Stimulated activated CD8-positive, alpha-beta memory T cell treated with anti-CD3 and anti-CD28 coated beads, Interleukin-12 subunit alpha, Interleukin-12 subunit beta, amount 100 ng/mL, for 1 hour (primary cell): ENCODE measurements around the gene WDR83.
"Not testable (repeated sequence)": the region's sequence is repeated elsewhere in the genome, so short reads cannot be mapped to it uniquely, and the experiment has no call there.

Experiments used
- DNase-seq: peaks from one replicate; pipeline ENCODE4 v3.0.0-alpha.2; 2020; ENCODE audit warnings: low read depth

Gene WDR83

DNA sequence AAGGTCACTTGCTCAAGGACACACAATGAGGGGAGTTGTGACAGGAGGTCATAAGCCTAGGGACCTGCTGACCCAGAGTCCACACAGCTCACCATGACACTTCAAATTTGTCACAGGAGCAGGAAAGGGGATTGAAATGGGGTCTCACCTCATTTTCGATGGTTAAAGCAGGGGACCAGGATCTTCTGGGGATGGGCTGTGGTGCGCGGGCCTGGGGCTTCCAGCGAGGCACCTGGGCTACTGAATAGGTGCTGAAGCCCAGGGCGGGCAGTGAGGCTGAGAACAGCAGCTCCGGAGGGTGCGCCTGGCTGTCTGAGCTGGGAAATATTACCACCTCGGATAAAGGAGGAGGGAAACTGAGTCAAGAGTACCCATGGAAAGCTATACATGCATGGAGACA lies 11.1 kb upstream of the WDR83 start:
- no peak for DNase-seq

DNA sequence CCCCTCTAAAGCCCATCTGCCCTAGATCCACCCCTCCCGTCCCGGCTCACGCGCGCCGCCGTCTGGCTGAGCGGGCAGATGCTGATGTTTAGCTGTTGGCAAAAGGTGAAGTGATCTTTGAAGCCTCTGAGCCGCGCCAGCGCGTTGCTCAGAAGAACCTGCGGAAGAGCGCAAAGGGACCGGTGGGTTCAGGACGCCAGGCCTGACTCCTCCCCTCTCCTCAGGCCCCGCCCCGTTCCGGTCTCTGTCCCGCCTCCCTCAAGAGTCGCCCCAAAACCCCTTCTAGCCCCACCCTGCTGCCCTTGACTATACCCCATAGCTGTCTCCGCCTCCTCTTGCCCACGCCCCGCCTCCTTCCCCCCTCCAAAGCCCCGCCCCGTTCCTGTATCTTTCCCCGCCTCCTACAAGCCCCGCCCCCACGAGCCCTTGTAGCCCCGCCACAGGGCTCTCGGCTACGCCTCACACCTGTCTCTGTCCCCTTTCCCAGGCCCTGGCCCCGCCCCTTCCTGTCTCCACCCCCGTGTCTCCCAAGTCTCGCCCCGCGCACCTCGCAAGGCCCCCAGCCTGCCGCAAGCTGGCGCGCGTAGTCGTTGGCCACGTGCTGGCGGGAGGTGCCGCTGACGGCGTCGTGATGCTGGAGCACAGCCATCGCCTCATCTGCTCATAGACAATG lies 9.6 kb upstream of the WDR83 start:
- no peak for DNase-seq

DNA sequence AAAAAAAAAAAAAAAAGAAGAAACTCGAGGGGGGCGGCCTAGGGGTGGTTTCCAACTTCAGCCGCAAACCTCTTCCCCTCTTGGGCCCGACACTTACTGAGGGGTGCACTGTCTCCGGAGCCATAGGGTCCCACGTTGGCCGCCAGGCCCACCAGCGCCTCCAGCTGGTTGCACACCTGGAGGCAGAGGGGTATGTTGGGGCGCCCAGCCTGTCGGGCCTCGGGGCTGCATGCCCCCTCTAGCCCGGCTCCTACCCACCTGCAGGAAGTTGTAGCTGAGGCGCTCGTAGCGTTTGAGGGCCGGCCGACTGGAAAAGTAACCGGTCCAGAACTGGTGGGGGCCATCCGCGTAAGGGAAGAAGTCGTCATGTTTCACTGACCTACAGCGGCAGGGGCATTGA lies 8.6 kb upstream of the WDR83 start:
- DNase-seq, result no peak

DNA sequence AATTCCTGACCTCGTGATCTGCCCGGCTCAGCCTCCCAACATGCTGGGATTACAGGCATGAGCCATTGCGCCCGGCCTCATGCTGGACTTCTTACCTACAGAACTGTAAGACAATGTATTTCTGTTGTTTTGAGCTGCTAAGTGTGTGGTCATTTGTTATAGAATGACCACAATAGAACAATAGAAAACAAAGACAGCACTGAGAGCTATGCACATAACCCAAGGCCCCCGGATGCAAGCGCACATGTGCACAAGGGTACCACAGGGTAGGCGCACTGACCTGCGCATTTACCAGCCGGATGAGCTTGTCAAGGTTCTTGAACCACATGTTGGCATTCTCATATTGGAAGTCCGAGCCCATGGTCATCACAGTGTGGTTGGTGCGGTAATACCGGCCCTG lies 5.6 kb upstream of the WDR83 start:
- DNase-seq, result no peak

DNA sequence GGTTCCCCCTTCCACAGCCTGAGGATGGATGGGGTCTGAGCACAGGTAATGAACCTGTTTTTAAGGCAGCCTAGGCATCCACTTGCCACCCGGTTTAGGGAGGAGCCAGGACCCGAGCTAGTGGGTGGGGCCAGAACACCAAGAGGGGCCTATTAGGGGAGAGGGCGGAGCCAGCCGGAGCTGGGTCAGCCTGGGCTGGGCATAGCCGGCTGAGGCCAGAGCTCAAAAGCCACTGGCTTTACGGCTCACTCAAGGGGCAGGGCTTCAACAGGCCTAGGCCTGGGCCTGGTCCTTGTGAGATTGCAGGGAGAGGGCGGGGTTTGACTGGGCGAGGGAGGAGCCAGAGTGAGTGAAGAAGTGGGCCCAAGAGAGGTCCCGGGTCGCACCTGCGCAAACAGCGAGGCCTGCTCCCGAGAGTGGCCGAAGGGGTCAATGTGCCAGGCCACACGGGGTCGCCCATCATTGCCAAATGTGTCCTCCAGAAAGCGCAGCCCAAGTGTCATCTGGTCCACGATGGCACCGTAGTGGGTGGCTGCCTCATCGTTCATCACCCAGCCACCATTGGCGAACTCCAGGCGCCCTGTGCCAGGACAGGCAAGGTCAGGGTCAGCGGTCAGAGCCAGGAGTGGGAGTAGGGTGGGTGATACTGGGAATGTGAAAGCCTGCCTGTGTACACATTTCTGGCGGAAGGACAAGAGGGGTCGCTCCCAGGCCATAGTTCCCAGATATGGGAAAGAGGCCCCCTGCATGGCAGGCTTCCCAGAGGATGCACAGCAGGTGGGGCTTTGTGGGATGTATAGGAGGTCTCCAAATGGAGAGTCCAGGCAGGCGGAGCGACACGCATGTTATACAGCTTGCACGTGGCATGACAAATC lies 2.0 kb upstream of the WDR83 start:
- DNase-seq, result no peak

DNA sequence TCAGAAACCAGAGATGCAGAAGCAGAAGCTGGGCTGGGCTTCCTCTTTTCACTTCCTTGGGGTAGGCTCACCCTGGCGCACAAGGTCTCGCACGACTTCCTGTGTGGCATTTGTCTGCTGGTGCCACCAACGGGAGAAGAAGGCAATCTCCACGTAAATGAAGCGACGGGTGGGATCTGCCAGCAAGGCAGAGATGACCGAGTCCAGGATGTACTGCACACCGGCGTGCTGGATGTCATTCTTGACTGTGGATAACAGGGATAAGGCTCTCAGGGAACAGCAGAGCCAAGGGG lies 1.4 kb upstream of the WDR83 start:
- DNase-seq, result no peak

DNA sequence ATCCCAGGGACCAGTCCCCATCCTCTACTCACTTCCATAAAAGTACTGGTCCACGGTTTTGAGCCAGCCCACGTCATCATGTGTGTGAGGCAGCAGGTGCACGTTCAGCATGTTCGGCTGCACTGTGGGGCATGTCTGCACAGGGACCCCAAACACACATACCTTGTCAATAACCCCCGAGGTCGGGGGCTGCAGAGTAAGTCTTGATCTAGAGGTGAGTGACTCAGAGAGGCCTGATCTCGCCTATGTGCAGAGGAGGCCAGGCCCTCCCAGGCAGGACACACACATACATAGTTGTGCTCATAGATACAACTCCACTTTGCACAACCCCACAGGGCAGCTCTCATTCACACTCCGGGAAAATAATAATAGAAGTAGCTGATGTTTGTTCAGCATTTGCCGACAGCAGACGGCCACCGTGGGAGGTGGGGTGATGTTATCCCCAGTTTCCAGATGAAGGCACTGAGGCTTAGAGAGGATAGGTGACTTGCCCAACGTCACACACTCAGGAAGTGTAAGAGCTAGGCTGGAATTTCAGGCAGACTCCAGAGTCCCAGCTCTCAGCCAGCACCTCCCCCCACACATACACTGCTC lies 839 bp upstream of the WDR83 start:
- DNase-seq, result no peak

DNA sequence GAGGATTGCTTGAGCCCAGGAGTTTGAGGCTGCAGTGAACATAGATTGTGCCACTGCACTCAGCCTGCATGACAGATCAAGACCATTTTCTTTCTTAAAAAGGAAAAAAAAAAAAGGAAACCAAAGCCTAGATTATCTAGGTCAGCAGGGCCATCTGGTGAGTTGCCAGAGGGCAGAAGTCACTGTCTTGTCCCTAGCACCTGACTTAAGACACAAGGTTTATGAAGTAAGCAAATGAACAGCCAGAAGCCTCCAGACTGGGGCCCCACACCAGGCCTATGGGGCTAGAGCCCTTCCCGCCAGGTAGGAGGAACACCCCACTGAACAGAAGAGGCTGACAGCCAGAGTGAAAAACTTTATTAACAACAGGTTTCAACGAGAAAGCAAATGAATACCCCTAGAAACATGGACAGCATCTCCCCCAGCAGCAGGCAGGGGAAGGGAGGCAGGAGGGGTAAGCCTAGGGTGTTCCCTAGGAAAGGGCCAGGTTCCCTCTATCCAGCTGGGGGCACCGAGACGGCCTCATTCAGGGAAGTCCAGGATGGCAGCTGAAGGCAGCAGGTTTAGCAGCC lies 1.2 kb downstream of the WDR83 start:
- no peak for DNase-seq

DNA sequence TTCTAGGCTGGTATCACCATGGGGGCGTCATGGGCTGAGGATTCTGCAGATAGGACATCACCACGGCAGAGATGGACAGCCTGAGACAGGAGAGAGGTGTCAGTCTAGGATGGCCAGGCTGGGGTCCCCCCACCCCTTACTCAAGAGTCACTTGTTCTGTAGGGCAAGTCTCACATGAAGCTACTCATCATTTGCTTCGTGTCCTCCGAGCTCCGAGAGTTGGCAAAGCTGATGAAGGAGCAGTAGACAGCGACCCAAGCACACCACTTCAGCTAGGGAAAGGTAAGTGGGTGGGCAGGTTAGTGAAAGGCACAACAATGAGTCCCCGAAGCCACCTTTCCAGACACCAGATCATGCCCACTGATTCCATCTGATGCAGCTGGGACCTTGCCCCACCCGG lies 1.7 kb downstream of the WDR83 start:
- DNase-seq, result no peak

DNA sequence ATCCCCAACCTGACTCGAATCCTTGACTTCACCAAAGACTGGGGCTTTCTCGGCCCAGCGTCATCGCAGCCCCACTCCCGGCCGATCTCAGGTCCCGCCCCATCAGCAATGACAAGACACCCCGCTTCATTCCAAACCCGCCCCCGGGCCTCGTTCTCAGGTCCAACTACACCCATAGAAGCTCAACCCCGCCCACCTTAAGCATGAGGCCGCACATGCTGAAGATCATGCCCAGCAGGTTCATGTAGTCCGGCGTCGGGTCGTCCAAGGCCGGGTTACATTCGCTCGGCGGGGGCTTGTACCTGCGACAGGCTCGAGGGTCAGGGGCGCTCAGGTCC lies 2.3 kb downstream of the WDR83 start:
- peak; percentile 40 for DNase-seq

DNA sequence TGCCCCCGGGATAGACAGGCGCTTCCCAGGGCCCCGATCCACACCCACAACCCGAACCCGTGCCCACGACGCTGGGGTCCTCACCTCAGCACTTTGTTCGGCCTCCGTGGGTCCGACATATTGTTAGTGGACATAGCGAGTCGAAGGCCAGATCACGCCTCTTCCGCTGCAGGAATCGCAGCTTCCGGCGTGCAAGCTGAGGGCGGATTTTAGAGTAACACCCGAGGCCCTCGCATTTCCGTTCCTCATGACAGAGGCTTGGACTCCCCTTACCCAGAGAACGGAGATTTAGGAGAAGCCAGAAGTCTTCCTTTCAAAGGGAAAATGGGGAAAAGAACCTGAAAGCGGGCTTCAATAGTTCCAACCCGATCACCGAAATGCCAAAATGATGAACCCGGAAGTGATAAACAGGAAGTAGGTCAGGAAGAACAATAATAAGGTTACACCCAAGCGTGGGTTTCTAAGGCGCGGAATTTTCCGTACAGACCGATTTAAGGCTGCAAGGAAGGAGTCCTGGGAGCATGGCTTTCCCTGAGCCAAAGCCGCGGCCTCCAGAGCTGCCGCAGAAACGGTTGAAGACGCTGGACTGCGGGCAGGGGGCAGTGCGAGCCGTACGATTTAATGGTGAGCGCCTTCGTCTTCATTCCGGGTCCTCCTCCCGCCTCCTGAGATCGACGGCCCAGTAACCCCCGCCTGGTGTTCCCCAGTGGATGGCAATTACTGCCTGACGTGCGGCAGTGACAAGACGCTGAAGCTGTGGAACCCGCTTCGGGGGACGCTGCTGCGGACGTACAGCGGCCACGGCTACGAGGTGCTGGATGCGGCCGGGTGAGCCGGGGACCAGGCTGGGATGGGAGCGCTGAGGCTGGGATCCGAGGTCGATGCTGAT lies 2.9 kb downstream of the WDR83 start:
- peak; percentile 61 for DNase-seq

DNA sequence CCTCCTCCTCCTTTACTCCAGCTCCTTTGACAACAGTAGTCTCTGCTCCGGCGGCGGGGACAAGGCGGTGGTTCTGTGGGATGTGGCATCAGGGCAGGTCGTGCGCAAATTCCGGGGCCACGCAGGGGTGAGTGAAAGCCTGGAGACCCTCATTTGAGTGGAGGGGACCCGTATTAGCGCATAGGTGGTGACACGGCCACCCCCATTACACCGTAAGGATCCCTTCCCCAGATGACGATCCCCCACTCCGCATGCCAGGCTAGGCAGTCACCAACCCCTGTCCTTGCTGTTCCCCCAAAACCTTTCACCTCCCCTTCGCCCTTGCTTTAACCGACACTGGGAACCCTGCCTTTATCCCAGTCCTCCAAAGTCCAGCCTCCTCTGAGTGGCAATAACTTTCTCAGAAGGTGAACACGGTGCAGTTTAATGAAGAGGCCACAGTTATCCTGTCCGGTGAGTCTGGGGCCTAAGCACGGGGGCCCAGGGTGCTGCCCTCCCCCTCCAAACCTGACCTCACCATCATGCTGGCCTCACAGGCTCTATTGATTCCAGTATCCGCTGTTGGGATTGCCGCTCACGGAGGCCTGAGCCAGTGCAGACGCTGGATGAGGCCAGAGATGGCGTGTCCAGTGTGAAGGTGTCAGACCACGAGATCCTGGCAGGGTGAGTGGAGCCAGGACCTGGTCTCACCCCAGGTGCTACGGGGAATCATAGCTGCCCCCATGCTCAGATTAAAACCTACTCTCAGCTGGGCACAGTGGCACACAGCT lies 3.7 kb downstream of the WDR83 start:
- no peak for DNase-seq

DNA sequence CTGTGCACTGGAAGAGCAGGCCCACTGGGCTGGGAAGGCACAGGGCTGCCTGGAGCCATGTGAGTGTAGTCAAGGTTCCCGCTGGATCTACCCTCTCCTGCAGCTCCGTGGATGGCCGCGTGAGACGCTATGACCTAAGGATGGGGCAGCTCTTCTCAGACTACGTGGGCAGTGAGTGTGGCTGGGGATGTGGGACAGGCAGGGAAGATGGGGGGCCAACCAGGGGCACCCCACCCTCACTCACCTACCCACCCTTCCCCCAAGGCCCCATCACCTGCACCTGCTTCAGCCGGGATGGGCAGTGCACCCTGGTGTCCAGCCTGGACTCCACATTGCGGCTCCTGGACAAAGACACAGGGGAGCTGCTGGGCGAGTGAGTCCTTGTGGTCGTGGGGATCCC lies 6.1 kb downstream of the WDR83 start:
- no peak for DNase-seq

DNA sequence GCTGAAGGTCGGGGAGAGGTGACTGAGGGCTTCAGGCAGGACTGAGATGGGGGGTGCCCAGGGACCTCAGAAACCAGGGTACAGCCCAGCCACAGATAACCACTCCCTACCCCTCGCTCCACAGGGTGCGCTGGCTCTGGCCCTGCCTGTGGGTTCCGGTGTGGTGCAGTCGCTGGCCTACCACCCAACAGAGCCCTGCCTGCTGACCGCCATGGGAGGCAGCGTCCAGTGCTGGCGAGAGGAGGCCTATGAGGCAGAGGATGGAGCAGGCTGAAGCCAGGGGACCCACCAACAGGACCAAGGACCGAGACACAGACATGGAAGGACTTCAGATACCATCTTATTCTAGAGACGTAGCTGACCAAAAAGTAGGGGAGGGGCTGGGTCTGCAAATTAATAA lies 8.8 kb downstream of the WDR83 start:
- DNase-seq, result no peak

DNA sequence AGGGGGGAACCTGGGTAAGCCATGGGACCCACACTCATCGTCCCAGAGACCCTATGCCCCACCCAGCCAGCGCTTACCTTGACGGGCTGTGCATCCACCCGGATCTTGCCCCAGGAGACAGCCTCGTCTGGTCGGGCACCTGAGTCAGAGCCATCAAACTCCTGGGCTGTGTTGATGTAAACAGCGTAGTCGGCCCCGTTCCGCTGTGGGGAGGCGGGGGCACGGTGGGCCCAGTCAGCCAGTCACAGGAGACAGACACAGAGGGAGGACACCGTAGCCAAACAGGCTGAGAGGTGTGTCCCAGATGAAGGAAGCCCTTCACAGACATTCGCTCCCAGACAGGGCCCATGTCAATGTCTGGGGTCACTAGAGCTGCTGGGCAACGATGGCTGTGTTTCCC lies 9.3 kb downstream of the WDR83 start:
- DNase-seq, result no peak

DNA sequence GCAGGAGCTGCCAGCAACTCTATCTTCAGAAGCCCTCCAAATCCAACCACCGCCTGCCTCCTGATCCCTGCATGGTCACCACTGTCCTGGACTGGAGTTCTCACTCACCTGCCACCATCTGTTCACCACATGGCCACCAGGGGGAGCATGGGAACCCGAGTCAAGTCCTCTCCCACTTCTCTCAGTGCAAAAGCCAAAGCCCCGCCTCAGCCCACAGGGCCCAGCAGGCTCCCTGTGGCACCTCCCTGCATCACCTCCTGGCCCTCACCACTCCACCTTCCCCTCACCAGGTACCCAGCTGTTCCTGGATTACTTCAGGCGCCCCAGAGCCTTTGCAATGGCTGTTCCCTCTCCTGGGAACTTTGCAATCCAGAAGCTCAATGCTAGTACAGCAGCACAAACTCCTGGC lies 9.8 kb downstream of the WDR83 start:
- DNase-seq, result peak; percentile 81

DNA sequence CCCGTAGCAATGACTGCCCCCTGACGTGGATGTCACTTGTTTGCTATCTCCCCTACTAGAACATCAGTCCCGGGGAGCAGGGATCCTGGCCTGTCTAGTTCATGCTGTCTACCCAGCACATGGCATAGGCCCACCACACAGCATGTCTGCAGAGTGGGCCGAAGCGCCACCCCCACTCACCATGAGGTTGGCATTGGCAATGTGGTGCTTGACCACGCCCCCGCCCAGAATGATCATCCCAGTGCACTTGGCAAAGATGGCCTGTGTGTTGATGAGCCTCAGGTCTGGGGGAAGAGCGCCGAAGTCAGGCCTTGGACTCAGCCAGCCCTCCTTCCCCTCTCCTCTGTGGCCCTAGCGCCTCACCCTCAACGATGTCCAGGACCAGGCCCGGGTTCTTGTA lies 10.3 kb downstream of the WDR83 start:
- DNase-seq, result no peak

DNA sequence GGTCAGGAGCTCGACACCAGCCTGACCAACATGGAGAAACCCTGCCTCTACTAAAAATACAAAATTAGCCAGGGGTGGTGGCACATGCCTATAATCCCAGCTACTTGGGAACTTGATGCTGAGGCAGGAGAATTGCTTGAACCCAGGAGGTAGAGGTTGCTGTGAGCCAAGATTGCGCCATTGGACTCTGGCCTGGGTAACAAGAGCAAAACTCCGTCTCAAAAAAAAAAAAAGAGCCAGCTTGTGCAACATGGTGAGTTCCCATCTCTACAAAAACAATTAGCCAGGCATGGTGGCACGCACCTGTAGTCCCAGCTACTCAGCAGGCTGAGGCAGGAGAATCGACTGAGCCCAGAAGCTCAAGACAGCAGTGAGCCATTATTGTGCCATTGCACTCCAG lies 11.4 kb downstream of the WDR83 start:
- DNase-seq, result not testable (repeated sequence)

DNA sequence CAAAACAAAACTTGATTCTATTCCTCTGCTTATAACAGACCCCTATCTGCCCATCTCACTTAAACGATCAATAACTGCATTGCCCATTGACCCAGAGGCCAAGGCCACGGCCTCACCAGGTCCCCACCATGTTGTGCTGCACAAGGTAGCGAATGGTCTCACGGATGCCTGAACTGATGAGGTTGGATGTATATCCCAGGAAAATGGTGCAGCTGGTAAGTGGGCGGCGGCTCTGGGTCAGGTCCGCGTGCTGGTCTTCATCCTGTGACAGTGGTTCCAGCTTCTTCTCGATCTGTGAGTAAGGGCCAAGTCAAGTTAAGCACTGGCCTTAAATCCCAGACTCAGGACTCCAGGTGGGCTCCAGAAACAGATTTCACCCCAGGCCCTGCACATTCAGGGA lies 13.4 kb downstream of the WDR83 start:
- DNase-seq, result no peak

DNA sequence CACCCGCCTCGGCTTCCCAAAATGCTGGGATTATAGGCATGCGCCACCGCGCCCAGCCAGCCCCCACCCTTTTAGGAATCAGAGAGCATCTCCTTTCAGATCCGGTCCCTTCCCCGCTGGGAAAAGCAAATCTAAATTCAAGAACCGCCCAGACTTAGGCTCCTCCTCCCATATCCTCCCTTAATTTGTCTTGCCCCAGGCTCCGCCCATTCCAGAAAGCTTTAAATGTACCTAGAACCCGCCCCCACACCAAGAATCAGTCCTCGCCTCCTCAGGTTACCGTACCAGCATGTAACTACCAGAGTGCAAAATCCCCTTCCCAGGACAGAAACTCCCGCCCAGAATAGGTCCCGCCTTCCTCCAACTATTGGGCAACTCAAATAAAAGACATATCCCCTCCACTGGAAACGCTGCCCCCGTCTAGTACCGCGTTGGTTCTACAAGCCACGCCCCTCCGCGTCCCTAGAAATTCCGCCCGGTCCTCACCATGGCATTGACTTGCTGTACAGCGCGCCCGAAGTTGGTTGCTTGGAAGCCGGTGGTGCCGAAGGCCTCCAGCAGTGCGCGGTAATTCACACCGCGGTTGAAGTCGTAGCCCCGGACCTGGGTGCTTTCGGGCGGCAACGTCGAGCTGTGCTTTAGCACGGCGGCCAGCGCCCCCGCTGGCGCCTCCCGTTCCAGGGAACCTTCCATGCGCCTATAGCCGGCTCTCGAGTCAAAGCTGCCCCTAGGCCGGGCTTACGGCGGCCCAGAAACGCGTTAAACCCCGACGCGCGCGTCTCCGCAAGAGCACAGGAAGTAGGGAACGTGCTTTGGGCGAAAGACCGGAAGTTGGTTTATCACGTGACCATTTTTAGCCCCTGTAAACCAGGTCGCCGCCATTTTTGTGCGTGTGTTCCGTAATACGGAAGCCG lies 14.7 kb downstream of the WDR83 start, which contains the start of gene DHPS:
DHPS (minus strand) TSS at position 807 of the 914 bp plus-strand sequence; CDS start at position 693, 114 bp downstream.
- DNase-seq, result peak; percentile 90
